GM12874 (cell line): ENCODE data around the gene MAGI3.

Experiments
- CTCF ChIP-seq: IDR thresholded peaks from 2 replicates; pipeline ENCODE4 v1.5.1; 2011; ENCODE audit warnings: low read depth, mild to moderate bottlenecking, control low read depth, low read length, moderate library complexity; ENCODE audit not compliant: insufficient read depth

Gene MAGI3

GRCh38 chr1:113536182-113536780, 146.0 kb downstream of the MAGI3 start:
- no peak for TF ChIP-seq CTCF

GRCh38 chr1:113538225-113538624, 147.9 kb downstream of the MAGI3 start:
- TF ChIP-seq CTCF = no peak

GRCh38 chr1:113540335-113540734, 150.0 kb downstream of the MAGI3 start:
- TF ChIP-seq CTCF = no peak

- TF ChIP-seq CTCF = no peak
Measured at GRCh38 chr1:113541106-113541505, 150.8 kb downstream of the MAGI3 start.

- TF ChIP-seq CTCF = no peak
Measured at GRCh38 chr1:113542221-113542701, 151.9 kb downstream of the MAGI3 start.

GRCh38 chr1:113543110-113543509, 152.8 kb downstream of the MAGI3 start:
- no peak for TF ChIP-seq CTCF

GRCh38 chr1:113545210-113545609, 154.9 kb downstream of the MAGI3 start:
- TF ChIP-seq CTCF = no peak
